WTC11 (cell line): Measurements from ENCODE around the gene SMYD1. TPM values are rescaled to one million over a fixed set of nuclear protein-coding genes. Genes with fewer than 3 reads are reported as not detected.

ENCODE experiments used
- ATAC-seq: fragments of 200-7000 bp; cut with Tn5 transposase; 2 replicates; pipeline ENCODE4 v1.10.0; 2021; ENCODE audit warnings: mild to moderate bottlenecking, moderate library complexity
- CTCF ChIA-PET: fragments of 300-600 bp; sonication (Branson Sonifier 250); formaldehyde crosslinking; loops from one replicate; lab custom pipeline; 2021; ENCODE audit warnings: antibody characterized with exemption; lab: Charles Lee
- POLR2A ChIA-PET: fragments of 350-600 bp; sonication (Branson Sonifier 250); formaldehyde crosslinking; loops from one replicate; lab custom pipeline; 2021; ENCODE audit warnings: antibody characterized with exemption; lab: Charles Lee
- DNase-seq: peaks from one replicate; pipeline ENCODE4 v3.0.0; 2021; ENCODE audit warnings: low spot score
- H3K27ac Mint-ChIP-seq: 2 replicates; pipeline ENCODE4 v1.8.0; 2021; ENCODE audit warnings: mixed read lengths
- H3K27me3 Mint-ChIP-seq: 2 replicates; pipeline ENCODE4 v1.8.0; 2021; ENCODE audit warnings: low read depth, mild to moderate bottlenecking, moderate library complexity, mixed read lengths
- H3K36me3 Mint-ChIP-seq: 2 replicates; pipeline ENCODE4 v1.8.0; 2021; ENCODE audit warnings: mixed read lengths
- H3K4me1 Mint-ChIP-seq: 2 replicates; pipeline ENCODE4 v1.8.0; 2022; ENCODE audit warnings: mixed read lengths
- H3K4me3 Mint-ChIP-seq: 2 replicates; pipeline ENCODE4 v1.8.0; 2021; ENCODE audit warnings: mild to moderate bottlenecking, moderate library complexity, mixed read lengths
- H3K9me3 Mint-ChIP-seq: 2 replicates; pipeline ENCODE4 v1.8.0; 2021; ENCODE audit warnings: mixed read lengths
- ATF1 ChIP-seq: sonication (generic); formaldehyde crosslinking; IDR thresholded peaks from 2 replicates; pipeline ENCODE4 v1.8.1; 2023; ENCODE audit warnings: mild to moderate bottlenecking, moderate library complexity, missing genetic modification reagents
- ETV6 ChIP-seq: sonication (generic); formaldehyde crosslinking; IDR thresholded peaks from 2 replicates; pipeline ENCODE4 v1.8.1; 2022; ENCODE audit warnings: mild to moderate bottlenecking, missing genetic modification reagents
- FOXJ3 ChIP-seq: sonication (generic); formaldehyde crosslinking; IDR thresholded peaks from 2 replicates; pipeline ENCODE4 v1.9.0; 2021; ENCODE audit warnings: missing genetic modification reagents, mild to moderate bottlenecking, borderline replicate concordance
- FOXP1 ChIP-seq: sonication (generic); formaldehyde crosslinking; IDR thresholded peaks from 2 replicates; pipeline ENCODE4 v1.8.0; 2022; ENCODE audit warnings: missing genetic modification reagents, mild to moderate bottlenecking, moderate library complexity, borderline replicate concordance
- IRF2 ChIP-seq: sonication (generic); formaldehyde crosslinking; IDR thresholded peaks from 2 replicates; pipeline ENCODE4 v1.8.0; 2022; ENCODE audit warnings: low read depth, missing genetic modification reagents, borderline replicate concordance
- NR3C1 ChIP-seq: sonication (generic); formaldehyde crosslinking; conservative IDR thresholded peaks from 2 replicates; pipeline ENCODE4 v1.8.1; 2023; ENCODE audit warnings: low read depth, mild to moderate bottlenecking, missing genetic modification reagents
- OVOL2 ChIP-seq: fragments of 250-450 bp; sonication (Bioruptor Pico); IDR thresholded peaks from 2 replicates; pipeline ENCODE4 v1.9.0; 2021; ENCODE audit warnings: mild to moderate bottlenecking, borderline replicate concordance
- PRDM15 ChIP-seq: sonication (generic); formaldehyde crosslinking; IDR thresholded peaks from 2 replicates; pipeline ENCODE4 v1.8.0; 2022; ENCODE audit warnings: missing genetic modification reagents
- SP1 ChIP-seq: sonication (generic); formaldehyde crosslinking; conservative IDR thresholded peaks from 2 replicates; pipeline ENCODE4 v1.8.1; 2022; ENCODE audit warnings: missing genetic modification reagents
- ZNF121 ChIP-seq: sonication (generic); formaldehyde crosslinking; IDR thresholded peaks from 2 replicates; pipeline ENCODE4 v1.8.0; 2023; ENCODE audit warnings: missing genetic modification reagents
- ZNF263 ChIP-seq: sonication (generic); formaldehyde crosslinking; IDR thresholded peaks from 2 replicates; pipeline ENCODE4 v1.8.1; 2022; ENCODE audit warnings: low read depth, mild to moderate bottlenecking, moderate library complexity, missing genetic modification reagents
- total RNA-seq: library from RNA; stranded (reverse); gene quantifications from 3 replicates; pipeline ENCODE4 v1.2.3, GENCODE V29; 2021
- TF ChIP-seq, protein P1 (sequence below): fragments of 250-450 bp; sonication (Bioruptor Pico); conservative IDR thresholded peaks from 2 replicates; pipeline ENCODE4 v1.9.0; 2021; ENCODE audit warnings: mild to moderate bottlenecking
- TF ChIP-seq, protein P2 (sequence below): sonication (generic); formaldehyde crosslinking; conservative IDR thresholded peaks from 2 replicates; pipeline ENCODE4 v1.8.1; 2023; ENCODE audit warnings: mild to moderate bottlenecking, low read depth, missing genetic modification reagents, moderate library complexity
- TF ChIP-seq, protein P3 (sequence below): fragments of 250-450 bp; sonication (Bioruptor Pico); IDR thresholded peaks from 2 replicates; pipeline ENCODE4 v1.8.0; 2021; ENCODE audit warnings: mild to moderate bottlenecking
- TF ChIP-seq, protein P4 (sequence below): sonication (generic); formaldehyde crosslinking; IDR thresholded peaks from 2 replicates; pipeline ENCODE4 v1.8.1; 2023; ENCODE audit warnings: mild to moderate bottlenecking, missing genetic modification reagents

The SMYD1 gene
- total RNA-seq, 1 experiment from 2014 or later, result not detected

- TF ChIP-seq FOXP1 (CRISPR knock-in tag) (no peak), ZNF121 (CRISPR knock-in tag) (no peak), NR3C1 (CRISPR knock-in tag) (no peak), ETV6 (CRISPR knock-in tag) (no peak)
Observed at GRCh38 chr2:88108796-88109195, 41.2 kb downstream of the SMYD1 start (continued).

DNA sequence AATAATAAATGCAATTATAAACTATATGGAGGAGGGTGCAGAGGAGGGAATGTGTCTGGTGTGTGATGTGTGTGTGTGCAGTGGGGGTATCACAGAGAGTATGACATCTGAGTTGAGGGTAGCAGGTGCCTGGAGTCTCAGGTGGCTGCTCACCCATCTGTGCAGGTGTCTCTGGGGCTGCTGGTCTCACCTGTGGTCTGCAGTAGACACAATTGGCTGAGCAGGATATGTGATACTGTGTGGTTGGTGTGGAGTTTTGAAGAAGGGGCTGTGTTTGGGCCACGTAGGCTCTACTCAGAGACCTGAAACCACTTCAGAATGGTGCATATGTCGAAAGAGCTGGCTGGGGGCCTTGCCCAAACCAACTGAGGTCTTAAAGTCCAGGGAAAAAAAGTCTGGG is 43.2 kb downstream of the SMYD1 start:
- Mint-ChIP-seq H3K27ac (no peak overlapping the region), H3K4me3 (no peak overlapping the region), H3K27me3 (no peaks in the 10 kb centered on the region; the same call in 1 of the 2 replicates), H3K9me3 (peaks cover 10% of the 10 kb centered on the region), H3K4me1 (no peaks in the 10 kb centered on the region), H3K36me3 (peaks cover 4% of the 10 kb centered on the region; the same call in 1 of the 2 replicates)
- TF ChIP-seq, protein P1, sequence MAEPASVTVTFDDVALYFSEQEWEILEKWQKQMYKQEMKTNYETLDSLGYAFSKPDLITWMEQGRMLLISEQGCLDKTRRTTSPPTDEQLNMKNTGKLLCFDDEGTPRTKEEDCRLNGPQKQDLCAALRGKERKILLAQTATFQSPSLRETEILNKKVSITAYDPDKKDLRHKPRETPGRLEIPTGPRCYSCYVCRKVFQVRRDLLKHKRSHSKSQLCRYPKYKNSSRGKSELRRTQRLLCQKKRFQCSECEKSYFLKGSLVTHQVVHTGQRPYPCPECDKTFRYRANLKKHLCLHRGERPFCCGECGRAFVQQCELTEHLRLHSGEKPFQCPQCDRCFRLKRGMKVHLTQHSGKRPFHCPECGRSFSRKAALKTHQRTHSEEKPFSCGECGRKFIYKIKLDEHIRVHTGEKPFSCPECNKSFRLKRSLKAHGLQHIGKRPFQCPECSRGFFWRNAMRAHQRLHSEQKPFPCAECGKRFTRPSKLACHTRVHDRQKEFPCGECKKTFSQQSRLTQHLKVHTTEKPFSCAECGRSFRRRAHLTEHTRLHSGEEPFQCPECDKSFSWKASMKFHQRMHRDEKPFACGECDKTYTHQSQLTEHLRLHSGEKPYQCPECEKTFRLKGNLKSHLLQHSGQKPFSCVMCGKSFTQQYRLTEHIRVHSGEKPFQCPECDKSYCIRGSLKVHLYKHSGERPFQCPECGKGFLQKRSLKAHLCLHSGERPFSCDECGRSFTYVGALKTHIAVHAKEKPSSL, result no peak
- TF ChIP-seq, protein P2, sequence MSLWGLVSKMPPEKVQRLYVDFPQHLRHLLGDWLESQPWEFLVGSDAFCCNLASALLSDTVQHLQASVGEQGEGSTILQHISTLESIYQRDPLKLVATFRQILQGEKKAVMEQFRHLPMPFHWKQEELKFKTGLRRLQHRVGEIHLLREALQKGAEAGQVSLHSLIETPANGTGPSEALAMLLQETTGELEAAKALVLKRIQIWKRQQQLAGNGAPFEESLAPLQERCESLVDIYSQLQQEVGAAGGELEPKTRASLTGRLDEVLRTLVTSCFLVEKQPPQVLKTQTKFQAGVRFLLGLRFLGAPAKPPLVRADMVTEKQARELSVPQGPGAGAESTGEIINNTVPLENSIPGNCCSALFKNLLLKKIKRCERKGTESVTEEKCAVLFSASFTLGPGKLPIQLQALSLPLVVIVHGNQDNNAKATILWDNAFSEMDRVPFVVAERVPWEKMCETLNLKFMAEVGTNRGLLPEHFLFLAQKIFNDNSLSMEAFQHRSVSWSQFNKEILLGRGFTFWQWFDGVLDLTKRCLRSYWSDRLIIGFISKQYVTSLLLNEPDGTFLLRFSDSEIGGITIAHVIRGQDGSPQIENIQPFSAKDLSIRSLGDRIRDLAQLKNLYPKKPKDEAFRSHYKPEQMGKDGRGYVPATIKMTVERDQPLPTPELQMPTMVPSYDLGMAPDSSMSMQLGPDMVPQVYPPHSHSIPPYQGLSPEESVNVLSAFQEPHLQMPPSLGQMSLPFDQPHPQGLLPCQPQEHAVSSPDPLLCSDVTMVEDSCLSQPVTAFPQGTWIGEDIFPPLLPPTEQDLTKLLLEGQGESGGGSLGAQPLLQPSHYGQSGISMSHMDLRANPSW (CRISPR knock-in tag), result no peak
- TF ChIP-seq ATF1 (CRISPR knock-in tag), result no peak
- TF ChIP-seq OVOL2 (CRISPR knock-in tag), result no peak
- TF ChIP-seq SP1 (CRISPR knock-in tag), result no peak
- TF ChIP-seq, protein P3, sequence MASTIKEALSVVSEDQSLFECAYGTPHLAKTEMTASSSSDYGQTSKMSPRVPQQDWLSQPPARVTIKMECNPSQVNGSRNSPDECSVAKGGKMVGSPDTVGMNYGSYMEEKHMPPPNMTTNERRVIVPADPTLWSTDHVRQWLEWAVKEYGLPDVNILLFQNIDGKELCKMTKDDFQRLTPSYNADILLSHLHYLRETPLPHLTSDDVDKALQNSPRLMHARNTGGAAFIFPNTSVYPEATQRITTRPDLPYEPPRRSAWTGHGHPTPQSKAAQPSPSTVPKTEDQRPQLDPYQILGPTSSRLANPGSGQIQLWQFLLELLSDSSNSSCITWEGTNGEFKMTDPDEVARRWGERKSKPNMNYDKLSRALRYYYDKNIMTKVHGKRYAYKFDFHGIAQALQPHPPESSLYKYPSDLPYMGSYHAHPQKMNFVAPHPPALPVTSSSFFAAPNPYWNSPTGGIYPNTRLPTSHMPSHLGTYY (CRISPR knock-in tag), result no peak
- no peak for TF ChIP-seq IRF2 (CRISPR knock-in tag)
- TF ChIP-seq PRDM15 (CRISPR knock-in tag), result no peak
- no peak for TF ChIP-seq FOXJ3 (CRISPR knock-in tag)
- TF ChIP-seq ZNF263, result no peak
- TF ChIP-seq, protein P4, sequence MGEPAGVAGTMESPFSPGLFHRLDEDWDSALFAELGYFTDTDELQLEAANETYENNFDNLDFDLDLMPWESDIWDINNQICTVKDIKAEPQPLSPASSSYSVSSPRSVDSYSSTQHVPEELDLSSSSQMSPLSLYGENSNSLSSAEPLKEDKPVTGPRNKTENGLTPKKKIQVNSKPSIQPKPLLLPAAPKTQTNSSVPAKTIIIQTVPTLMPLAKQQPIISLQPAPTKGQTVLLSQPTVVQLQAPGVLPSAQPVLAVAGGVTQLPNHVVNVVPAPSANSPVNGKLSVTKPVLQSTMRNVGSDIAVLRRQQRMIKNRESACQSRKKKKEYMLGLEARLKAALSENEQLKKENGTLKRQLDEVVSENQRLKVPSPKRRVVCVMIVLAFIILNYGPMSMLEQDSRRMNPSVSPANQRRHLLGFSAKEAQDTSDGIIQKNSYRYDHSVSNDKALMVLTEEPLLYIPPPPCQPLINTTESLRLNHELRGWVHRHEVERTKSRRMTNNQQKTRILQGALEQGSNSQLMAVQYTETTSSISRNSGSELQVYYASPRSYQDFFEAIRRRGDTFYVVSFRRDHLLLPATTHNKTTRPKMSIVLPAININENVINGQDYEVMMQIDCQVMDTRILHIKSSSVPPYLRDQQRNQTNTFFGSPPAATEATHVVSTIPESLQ (CRISPR knock-in tag), result no peak
- no peak for DNase-seq
- POLR2A ChIA-PET, result no interaction called here
- CTCF ChIA-PET, result interaction anchor here (5.0 kb wide), 1 partner anchor 50 kb away, joined by 22 read pairs; no protein-coding TSS in a partner anchor
- no peak for ATAC-seq
